ENCODE results near the gene DIS3L2.

DIS3L2 gene

GRCh38 chr2:231957913-231958763, 3.4 kb upstream of the DIS3L2 start:
- DNase-seq (ENCODE audit: low spot score) = no peak

GRCh38 chr2:231960810-231961348, 634 bp upstream of the DIS3L2 start:
- no peak for DNase-seq (ENCODE audit: low spot score)

- no peak for DNase-seq (ENCODE audit: low spot score)
Measured at GRCh38 chr2:231965102-231965501, 3.6 kb downstream of the DIS3L2 start.

- no peak for DNase-seq (ENCODE audit: low spot score)
Measured at GRCh38 chr2:231966886-231967285, 5.4 kb downstream of the DIS3L2 start.

- no peak for DNase-seq (ENCODE audit: low spot score)
Measured at GRCh38 chr2:231968820-231969219, 7.3 kb downstream of the DIS3L2 start.

GRCh38 chr2:231970461-231970860, 8.9 kb downstream of the DIS3L2 start:
- no peak for DNase-seq (ENCODE audit: low spot score)

GRCh38 chr2:231975001-231975400, 13.5 kb downstream of the DIS3L2 start:
- DNase-seq (ENCODE audit: low spot score) = no peak

- no peak for DNase-seq (ENCODE audit: low spot score)
Measured at GRCh38 chr2:231977430-231977829, 15.9 kb downstream of the DIS3L2 start.

GRCh38 chr2:231984992-231985391, 23.5 kb downstream of the DIS3L2 start:
- no peak for DNase-seq (ENCODE audit: low spot score)

GRCh38 chr2:231985823-231986261, 24.3 kb downstream of the DIS3L2 start:
- peak; percentile 58 for DNase-seq (ENCODE audit: low spot score)

- DNase-seq (ENCODE audit: low spot score) = no peak
Measured at GRCh38 chr2:231987124-231987727, 25.7 kb downstream of the DIS3L2 start.

- no peak for DNase-seq (ENCODE audit: low spot score)
Measured at GRCh38 chr2:231988179-231988866, 26.8 kb downstream of the DIS3L2 start.

- no peak for DNase-seq (ENCODE audit: low spot score)
Measured at GRCh38 chr2:231991664-231992063, 30.2 kb downstream of the DIS3L2 start.

GRCh38 chr2:231992888-231993287, 31.4 kb downstream of the DIS3L2 start:
- DNase-seq (ENCODE audit: low spot score) = no peak

- DNase-seq (ENCODE audit: low spot score) = no peak
Measured at GRCh38 chr2:231996797-231997540, 35.5 kb downstream of the DIS3L2 start.

- no peak for DNase-seq (ENCODE audit: low spot score)
Measured at GRCh38 chr2:231998046-231998445, 36.5 kb downstream of the DIS3L2 start.

- DNase-seq (ENCODE audit: low spot score) = no peak
Measured at GRCh38 chr2:232000439-232000838, 38.9 kb downstream of the DIS3L2 start.

- no peak for DNase-seq (ENCODE audit: low spot score)
Measured at GRCh38 chr2:232001073-232001472, 39.6 kb downstream of the DIS3L2 start.

GRCh38 chr2:232006253-232006652, 44.7 kb downstream of the DIS3L2 start:
- DNase-seq (ENCODE audit: low spot score) = no peak

- DNase-seq (ENCODE audit: low spot score) = no peak
Measured at GRCh38 chr2:232008907-232009638, 47.6 kb downstream of the DIS3L2 start.

GRCh38 chr2:232009639-232010274, 48.2 kb downstream of the DIS3L2 start:
- DNase-seq (ENCODE audit: low spot score) = no peak
